ENCODE data around the gene NEUROG1. TPM values are rescaled to one million over a fixed set of nuclear protein-coding genes. Genes with fewer than 3 reads are reported as not detected.

The NEUROG1 gene, protein sequence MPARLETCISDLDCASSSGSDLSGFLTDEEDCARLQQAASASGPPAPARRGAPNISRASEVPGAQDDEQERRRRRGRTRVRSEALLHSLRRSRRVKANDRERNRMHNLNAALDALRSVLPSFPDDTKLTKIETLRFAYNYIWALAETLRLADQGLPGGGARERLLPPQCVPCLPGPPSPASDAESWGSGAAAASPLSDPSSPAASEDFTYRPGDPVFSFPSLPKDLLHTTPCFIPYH
- not detected for total RNA-seq

DNA sequence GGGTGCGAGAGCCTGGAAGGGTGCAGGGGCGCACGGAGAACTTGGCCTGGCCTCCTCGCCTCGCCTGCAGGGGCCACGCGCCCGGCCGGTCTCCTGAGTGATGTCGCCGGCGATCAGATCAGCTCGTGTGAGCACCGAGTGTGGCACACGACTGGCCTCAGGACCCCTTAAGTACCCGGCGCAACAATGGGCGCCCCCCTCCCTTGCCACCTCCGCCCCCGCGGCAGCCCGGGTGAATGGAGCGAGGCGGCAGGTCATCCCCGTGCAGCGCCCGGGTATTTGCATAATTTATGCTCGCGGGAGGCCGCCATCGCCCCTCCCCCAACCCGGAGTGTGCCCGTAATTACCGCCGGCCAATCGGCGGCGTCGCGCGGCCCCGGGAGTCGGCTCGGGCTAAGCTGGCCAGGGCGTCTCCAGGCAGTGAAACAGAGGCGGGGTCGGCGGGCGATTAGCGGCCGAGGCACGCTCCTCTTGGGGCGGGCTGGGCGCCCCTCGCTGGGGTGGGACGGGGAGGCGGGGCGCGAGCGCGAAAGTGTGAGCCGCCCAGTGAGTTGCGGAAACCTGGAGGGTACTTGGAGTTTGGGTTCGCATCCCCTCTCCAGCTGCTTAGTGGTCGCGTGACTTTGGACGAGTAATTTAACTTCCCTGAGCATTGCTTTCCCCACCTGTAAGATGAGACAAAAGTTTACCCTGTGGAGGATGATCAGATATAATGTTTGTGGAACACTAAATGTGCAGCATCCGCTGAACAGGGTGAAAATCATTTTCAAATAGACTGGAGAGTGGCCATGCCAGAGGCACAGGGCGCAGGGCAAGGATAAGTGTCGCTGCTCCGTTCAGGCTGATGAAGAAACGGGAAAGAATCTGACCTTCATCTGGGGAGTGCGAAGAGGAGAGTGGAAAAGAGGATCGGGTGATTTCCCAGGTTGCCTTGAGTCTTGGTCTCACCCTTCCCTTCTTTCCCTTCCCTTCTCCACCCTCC is at the start of gene NEUROG1:
NEUROG1 (minus strand) TSS at position 145 of the 982 bp plus-strand sequence. CDS start 274 bp downstream, outside the sequence.
- Histone ChIP-seq H3K27me3 (ENCODE audit: insufficient read depth, low read length) (peaks cover 96% of the 10 kb centered on the region), H3K4me1 (ENCODE audit: insufficient read depth, low read length) (no peaks in the 10 kb centered on the region), H3K9me3 (ENCODE audit: low read depth, low read length) (no peaks in the 10 kb centered on the region), H3K4me3 (ENCODE audit: low read length) (no peak within 1 kb of the TSS)

DNA sequence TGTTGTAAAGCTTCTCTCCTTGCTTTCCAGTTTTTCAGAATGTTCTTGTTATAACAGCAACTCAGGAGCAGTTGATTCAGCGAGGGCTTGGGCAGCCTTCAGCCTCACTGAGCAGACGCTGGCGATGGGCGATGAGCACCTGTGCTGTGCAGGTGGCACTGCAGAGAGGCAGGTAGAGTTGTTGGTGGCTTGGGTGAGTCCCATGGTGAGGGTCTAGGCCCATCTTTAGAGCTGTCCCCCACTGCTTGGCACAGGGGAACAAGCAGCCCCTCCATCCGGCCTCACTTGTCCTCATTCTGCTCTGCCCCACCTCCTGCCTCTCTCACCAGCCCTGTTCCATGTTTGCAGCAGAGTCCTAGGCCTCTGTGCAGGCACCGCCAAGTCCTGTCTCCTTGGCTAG is 49.2 kb upstream of the NEUROG1 start:
- Histone ChIP-seq H3K4me1 (ENCODE audit: insufficient read depth, low read length) (no peaks in the 10 kb centered on the region), H3K4me3 (ENCODE audit: low read length) (no peak overlapping the region), H3K27me3 (ENCODE audit: insufficient read depth, low read length) (peaks cover 16% of the 10 kb centered on the region), H3K9me3 (ENCODE audit: low read depth, low read length) (no peaks in the 10 kb centered on the region)

DNA sequence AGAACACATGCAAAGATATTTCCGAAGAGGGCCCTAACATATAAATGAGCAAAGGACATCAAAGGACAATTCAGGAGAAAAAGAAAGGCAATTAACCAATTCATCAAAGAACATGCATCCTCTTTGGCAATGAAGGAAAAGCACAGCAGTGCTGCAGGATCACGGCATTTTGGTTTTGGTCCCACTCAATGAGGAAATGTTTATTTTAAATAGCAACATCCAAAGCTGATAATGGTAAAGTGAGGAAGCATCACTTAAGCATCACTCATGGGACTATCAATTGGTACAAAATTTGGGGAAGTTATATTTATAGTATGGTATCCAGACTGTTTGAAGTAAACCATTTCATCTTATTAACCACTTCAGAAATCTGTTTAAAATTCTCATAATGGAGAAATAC is 48.5 kb upstream of the NEUROG1 start:
- Histone ChIP-seq H3K9me3 (ENCODE audit: low read depth, low read length) (no peaks in the 10 kb centered on the region), H3K4me1 (ENCODE audit: insufficient read depth, low read length) (no peaks in the 10 kb centered on the region), H3K27me3 (ENCODE audit: insufficient read depth, low read length) (peaks cover 22% of the 10 kb centered on the region), H3K4me3 (ENCODE audit: low read length) (no peak overlapping the region)

DNA sequence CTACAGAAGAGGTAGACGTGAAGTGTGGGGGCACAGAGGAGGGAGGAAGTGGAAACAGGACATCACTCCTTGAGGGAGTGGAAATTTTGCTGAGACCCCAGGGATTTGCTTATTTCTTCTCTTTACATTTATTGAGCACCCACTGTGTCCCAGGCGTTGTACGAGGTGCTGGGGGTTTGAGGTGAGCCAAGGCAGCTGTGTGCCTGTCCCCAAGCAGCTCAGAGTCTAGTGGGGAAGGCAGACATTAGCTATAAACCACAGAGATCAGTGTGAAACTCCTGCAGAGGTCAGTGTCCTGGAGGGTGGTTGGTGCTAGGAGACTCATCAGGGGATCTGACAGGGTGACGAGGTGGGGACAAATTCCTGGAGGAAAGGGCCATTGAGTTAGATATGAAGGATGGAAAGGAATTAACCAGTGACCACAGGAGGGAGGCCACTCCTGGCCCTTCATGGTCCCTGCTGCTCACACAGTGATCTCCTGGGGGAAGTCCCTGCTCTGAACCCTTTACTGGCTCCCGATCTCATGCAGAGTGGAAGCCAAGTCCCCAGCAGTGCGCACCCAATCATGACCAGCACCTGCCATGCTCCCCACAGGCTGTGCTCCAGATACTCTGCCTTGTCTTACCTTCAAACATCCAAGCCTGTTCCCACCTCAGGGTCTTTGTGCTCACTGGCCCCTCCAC is 46.5 kb upstream of the NEUROG1 start:
- H3K27me3 ChIP-seq (ENCODE audit: insufficient read depth, low read length) = peaks cover 40% of the 10 kb centered on the region
- no peak overlapping the region for H3K4me3 ChIP-seq (ENCODE audit: low read length)
- H3K9me3 ChIP-seq (ENCODE audit: low read depth, low read length) = no peaks in the 10 kb centered on the region
- no peaks in the 10 kb centered on the region for H3K4me1 ChIP-seq (ENCODE audit: insufficient read depth, low read length)

DNA sequence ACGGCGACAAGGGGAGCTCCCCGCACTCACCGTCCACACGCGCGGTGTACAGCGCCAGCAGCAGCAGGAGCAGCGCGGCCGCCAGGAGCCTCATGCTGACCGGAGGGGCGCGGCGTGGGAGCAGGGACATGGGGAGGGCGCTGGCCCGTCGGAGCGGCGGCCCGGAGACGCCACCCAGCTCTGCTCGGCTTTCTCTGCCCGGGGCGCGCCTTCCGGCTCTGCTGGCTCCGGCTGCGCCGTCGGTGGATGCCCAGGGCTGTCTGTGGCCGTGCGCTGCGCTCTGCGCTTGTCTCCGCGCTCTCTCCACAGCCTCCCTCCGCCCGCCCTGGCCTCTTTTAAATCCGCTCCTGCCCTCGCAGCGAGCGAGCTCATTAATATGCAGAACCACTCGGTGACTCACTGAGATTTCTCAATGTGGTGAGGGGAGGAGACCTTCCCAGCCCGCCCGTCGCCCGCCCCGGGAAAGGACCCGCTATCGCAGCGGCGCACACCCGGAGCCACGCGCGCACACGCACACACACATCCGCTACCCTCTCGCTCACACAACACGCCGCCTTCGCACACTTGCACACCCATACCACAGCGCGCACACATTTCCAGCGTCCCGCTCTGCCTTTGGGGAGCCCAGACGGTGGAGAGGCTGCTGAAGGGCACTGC is 43.0 kb upstream of the NEUROG1 start, which contains the start of gene CXCL14:
CXCL14 (minus strand) TSS at position 307 of the 657 bp plus-strand sequence; CDS start at position 94, 213 bp downstream.
- Histone ChIP-seq H3K4me1 (ENCODE audit: insufficient read depth, low read length) (no peaks in the 10 kb centered on the region), H3K4me3 (ENCODE audit: low read length) (no peak within 1 kb of the TSS), H3K9me3 (ENCODE audit: low read depth, low read length) (no peaks in the 10 kb centered on the region), H3K27me3 (ENCODE audit: insufficient read depth, low read length) (peaks cover 44% of the 10 kb centered on the region)

DNA sequence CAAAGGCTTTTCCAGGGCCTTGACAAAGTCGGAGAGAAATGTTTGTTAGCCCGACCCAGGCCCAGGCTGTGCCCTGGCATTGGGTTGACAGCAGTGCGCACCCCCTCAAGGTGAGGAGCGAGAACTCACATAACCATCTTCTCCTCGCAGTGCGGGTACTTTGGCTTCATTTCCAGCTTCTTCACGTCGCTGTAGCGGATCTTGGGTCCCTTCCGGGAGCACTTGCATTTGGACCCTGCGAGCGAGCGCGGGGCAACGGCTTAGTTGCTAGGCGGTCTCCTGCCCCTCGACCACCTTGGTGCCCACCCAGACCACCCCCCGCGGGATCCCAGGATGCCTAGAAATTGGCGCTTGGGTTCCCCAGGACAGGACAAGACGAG is 42.5 kb upstream of the NEUROG1 start:
- no peaks in the 10 kb centered on the region for H3K4me1 ChIP-seq (ENCODE audit: insufficient read depth, low read length)
- peaks cover 44% of the 10 kb centered on the region for H3K27me3 ChIP-seq (ENCODE audit: insufficient read depth, low read length)
- no peak overlapping the region for H3K4me3 ChIP-seq (ENCODE audit: low read length)
- H3K9me3 ChIP-seq (ENCODE audit: low read depth, low read length) = no peaks in the 10 kb centered on the region

DNA sequence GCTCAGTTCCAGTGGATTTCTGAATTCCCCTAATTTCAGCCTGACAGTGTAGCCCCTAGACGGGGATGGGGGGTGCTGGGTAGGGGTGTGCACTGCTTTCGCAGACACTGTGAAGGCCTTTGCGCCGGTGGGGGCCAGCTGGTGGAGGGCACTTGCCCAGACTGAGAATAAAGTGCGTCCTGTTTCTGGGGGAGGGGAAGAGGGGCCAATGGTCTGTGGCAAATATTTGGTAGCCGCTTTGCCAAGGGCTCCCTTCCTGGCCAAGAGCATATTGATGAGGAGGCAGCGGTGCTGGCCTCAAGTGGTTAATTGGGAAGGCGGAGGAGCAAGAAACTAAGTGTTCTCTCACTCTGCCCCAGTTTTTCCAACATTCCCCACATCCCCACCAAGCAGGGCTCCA is 41.7 kb upstream of the NEUROG1 start:
- no peak overlapping the region for H3K4me3 ChIP-seq (ENCODE audit: low read length)
- H3K27me3 ChIP-seq (ENCODE audit: insufficient read depth, low read length) = peaks cover 44% of the 10 kb centered on the region
- no peaks in the 10 kb centered on the region for H3K9me3 ChIP-seq (ENCODE audit: low read depth, low read length)
- H3K4me1 ChIP-seq (ENCODE audit: insufficient read depth, low read length) = no peaks in the 10 kb centered on the region

DNA sequence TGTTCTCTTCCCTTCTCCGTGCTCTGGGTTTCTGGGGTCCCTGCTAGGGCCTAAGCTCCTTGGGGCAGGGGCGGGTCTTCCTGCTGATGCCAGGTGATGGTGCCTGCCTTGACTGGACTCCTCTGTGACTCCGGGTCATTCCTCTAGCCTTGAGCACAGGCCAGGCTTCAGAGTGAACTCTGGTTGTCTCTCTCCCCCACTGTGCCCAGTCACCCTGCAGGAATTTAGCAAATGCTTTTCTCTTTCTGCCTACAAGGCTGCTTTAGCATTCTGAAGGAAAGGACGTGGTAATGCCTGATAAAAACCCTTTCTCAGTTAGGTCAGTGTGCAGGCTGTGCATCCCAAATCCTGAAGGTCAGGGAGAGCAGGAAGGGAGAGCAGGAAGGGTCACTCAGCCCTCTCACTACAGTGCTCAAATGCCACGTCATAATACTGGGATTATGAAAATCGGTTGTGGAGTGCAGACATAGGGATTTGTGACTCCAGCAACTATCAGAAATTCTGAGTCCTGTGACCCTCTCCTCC is 40.4 kb upstream of the NEUROG1 start:
- Histone ChIP-seq H3K4me1 (ENCODE audit: insufficient read depth, low read length) (no peaks in the 10 kb centered on the region), H3K4me3 (ENCODE audit: low read length) (no peak overlapping the region), H3K9me3 (ENCODE audit: low read depth, low read length) (no peaks in the 10 kb centered on the region), H3K27me3 (ENCODE audit: insufficient read depth, low read length) (peaks cover 44% of the 10 kb centered on the region)

DNA sequence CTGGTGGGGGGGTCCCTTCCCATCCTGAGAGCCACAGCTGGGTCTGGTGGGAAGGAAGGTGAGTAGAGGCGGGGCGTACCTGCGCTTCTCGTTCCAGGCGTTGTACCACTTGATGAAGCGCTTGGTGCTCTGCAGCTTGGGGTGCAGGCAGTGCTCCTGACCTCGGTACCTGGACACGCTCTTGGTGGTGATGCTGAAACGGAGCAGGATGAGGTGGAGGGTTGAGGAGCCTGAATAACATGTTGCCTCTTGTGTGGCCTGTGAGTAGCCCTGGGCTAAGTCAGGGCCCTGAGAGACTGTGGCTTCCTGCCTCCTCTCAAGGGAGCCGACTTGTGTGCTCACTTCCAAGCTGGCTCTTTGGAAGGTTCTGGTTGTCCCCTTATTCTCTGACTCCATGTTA is 38.7 kb upstream of the NEUROG1 start:
- Histone ChIP-seq H3K4me1 (ENCODE audit: insufficient read depth, low read length) (no peaks in the 10 kb centered on the region), H3K27me3 (ENCODE audit: insufficient read depth, low read length) (peaks cover 28% of the 10 kb centered on the region), H3K9me3 (ENCODE audit: low read depth, low read length) (no peaks in the 10 kb centered on the region), H3K4me3 (ENCODE audit: low read length) (no peak overlapping the region)

DNA sequence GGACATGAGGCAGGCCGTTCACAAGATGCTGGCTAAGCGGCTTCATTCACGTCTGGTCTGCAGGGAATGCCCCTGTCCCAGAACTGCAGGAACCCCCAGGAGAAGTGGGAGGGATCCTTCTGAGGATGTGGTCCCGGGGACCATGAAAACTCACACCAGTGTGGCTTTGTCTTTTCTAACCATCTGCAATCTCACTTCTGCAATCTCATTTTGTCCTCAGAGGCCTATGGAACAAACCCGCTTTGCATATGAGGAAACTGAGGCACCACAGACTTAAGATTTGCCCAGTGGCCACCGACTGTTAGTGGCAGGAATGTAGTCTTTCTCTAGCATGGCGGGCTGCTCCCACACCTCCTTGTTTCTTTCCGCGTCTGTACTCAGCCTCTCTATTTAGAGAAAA is 36.1 kb upstream of the NEUROG1 start:
- Histone ChIP-seq H3K4me3 (ENCODE audit: low read length) (no peak overlapping the region), H3K27me3 (ENCODE audit: insufficient read depth, low read length) (peaks cover 5% of the 10 kb centered on the region), H3K4me1 (ENCODE audit: insufficient read depth, low read length) (no peaks in the 10 kb centered on the region), H3K9me3 (ENCODE audit: low read depth, low read length) (no peaks in the 10 kb centered on the region)

DNA sequence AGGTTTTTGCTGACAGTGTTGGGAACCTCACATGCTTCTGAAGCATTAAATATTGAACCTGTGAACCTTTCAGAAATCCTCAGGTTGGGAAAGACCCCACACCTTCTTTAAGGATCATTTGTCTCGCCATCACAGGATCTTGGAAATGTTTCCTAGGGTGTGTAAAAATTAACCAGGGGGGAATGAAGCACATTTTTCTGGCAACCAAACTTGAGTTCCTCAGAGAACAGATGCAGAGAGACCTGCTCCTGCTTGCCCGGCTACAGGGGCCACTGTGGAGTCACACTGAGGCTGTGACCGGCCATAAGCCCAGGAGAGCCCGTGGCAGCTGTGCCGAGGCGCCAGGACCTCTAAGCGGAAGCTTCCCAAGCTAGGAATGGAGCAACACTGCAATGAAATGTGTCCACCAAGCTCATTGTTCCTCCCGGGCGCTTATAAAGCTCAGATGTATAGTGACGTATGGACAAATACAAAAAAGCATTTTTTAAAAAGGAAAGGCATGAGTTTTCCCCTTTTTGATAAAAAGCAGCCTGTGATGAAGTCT is 35.4 kb upstream of the NEUROG1 start:
- no peaks in the 10 kb centered on the region for H3K9me3 ChIP-seq (ENCODE audit: low read depth, low read length)
- H3K27me3 ChIP-seq (ENCODE audit: insufficient read depth, low read length) = peaks cover under 1% of the 10 kb centered on the region
- H3K4me1 ChIP-seq (ENCODE audit: insufficient read depth, low read length) = no peaks in the 10 kb centered on the region
- H3K4me3 ChIP-seq (ENCODE audit: low read length) = no peak overlapping the region

DNA sequence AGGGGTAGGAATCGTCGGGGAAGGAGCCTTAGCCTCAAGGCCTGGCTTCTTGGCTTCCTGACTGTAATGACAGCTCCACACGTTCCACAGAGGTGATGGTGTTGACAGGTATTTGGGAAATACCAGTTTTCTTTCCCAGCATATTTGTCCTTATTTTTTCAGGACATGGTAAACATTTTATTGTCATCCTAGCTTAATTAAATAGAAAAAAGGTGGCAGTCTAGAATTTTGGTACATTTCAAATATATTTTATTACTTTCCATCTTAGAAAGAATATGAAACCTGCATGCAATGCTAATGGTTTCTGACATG is 34.6 kb upstream of the NEUROG1 start:
- Histone ChIP-seq H3K27me3 (ENCODE audit: insufficient read depth, low read length) (no peaks in the 10 kb centered on the region), H3K9me3 (ENCODE audit: low read depth, low read length) (no peaks in the 10 kb centered on the region), H3K4me3 (ENCODE audit: low read length) (no peak overlapping the region), H3K4me1 (ENCODE audit: insufficient read depth, low read length) (no peaks in the 10 kb centered on the region)

DNA sequence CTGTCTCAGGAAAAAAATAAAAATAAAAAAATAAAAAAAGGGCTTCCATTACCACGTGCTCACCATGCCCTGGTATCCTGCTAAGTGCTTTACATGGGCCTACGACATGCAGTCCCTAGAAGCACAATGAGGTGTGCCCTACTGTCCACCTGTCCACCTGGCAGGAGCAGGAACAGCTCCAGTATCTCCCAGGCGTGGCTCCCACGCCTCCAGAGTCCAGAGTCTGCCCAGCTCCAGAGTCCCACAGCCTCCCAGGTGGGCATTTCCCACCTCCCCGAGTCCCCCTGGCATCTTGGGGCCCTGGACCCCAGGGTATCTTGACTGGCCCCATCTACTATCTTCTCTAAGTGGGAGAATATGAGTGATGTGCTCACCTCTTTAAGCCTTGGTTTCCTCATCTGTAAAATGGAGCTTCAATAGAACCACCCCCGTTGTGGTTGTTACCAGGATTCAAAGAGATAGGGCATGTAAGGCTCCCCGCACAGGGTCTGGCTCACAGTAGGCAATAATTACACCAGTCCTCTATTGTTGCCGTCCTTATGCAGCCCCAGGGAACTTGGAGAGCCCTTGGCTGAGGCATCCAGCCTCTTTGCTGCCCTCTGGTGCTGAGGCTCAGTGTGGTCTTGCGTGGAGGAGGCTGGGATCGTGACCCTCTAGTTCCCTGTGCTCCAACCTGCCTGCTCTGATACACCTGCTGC is 34.1 kb upstream of the NEUROG1 start:
- no peaks in the 10 kb centered on the region for H3K27me3 ChIP-seq (ENCODE audit: insufficient read depth, low read length)
- no peak overlapping the region for H3K4me3 ChIP-seq (ENCODE audit: low read length)

DNA sequence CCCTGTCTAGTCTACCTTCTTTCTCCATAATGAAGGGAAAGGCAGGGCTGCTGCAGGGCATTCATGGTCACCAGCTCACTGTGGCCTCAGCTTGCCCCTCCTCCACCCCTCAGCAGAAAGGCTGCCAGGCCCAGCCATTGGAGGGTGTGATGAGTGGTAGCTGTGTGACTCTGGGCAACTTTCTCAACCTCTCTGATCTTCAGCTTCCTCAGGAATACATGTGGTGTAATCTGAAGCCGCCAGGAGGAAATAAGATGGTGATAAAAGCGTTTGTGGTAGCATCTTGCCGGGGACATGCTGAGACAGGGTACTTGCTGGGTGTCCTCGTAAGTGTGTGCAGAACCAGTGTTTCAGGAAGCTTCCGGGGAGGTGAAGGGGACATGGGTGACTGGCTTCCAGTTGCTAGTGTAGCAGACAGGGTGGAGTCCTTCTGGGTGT is 33.2 kb upstream of the NEUROG1 start:
- H3K9me3 ChIP-seq (ENCODE audit: low read depth, low read length) = no peaks in the 10 kb centered on the region
- H3K4me3 ChIP-seq (ENCODE audit: low read length) = no peak overlapping the region
- H3K27me3 ChIP-seq (ENCODE audit: insufficient read depth, low read length) = no peaks in the 10 kb centered on the region
- H3K4me1 ChIP-seq (ENCODE audit: insufficient read depth, low read length) = no peaks in the 10 kb centered on the region

More for the DNA sequence above, 34.1 kb upstream of the NEUROG1 start:
- no peaks in the 10 kb centered on the region for H3K4me1 ChIP-seq (ENCODE audit: insufficient read depth, low read length)
- H3K9me3 ChIP-seq (ENCODE audit: low read depth, low read length) = no peaks in the 10 kb centered on the region
